Testis (tissue), 2 donors: ENCODE data around the gene CDK5R2.

Source experiments
- POLR2A ChIP-seq: fragments of 450-650 bp; IDR thresholded peaks from one replicate; pipeline ENCODE4 v1.6.1; 2017; ENCODE audit warnings: antibody characterized with exemption, mild to moderate bottlenecking, moderate library complexity
- TF ChIP-seq, protein P1 (sequence below), 3 experiments: fragments of 450-650 bp in 2 of 3; fragments of 200-600 bp in 1 of 3; sonication (generic) in 1 of 3; IDR thresholded peaks; one replicate each; pipeline ENCODE4 v1.5.1; 2016 to 2019; ENCODE audit warnings: antibody characterized with exemption in 3 of 3, mild to moderate bottlenecking in 2 of 3, moderate library complexity in 1 of 3

DNA sequence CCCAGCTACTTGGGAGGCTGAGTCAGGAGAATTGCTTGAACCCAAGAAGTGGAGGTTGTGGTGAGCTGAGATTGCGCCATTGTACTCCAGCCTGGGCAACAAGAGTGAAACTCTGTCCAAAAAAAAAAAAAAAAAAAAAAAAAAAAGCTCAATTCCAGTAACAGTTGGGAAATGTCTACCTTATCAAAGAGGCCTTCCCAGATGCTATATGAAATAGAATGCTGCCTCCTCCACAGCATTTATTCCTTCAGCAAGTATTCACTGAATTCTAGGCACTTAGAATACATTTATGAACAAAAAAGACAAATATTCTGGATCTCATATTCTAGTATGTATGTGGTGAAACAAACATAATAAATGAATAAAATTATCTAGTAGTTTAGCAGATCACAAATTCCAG, 12.8 kb upstream of the CDK5R2 start:
- TF ChIP-seq POLR2A = no peak
- TF ChIP-seq, protein P1, sequence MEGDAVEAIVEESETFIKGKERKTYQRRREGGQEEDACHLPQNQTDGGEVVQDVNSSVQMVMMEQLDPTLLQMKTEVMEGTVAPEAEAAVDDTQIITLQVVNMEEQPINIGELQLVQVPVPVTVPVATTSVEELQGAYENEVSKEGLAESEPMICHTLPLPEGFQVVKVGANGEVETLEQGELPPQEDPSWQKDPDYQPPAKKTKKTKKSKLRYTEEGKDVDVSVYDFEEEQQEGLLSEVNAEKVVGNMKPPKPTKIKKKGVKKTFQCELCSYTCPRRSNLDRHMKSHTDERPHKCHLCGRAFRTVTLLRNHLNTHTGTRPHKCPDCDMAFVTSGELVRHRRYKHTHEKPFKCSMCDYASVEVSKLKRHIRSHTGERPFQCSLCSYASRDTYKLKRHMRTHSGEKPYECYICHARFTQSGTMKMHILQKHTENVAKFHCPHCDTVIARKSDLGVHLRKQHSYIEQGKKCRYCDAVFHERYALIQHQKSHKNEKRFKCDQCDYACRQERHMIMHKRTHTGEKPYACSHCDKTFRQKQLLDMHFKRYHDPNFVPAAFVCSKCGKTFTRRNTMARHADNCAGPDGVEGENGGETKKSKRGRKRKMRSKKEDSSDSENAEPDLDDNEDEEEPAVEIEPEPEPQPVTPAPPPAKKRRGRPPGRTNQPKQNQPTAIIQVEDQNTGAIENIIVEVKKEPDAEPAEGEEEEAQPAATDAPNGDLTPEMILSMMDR (IDR thresholded peaks at IDR 0.05) = no peak
